Daoy (cell line): ENCODE results near the gene BCAR3. TPM values are rescaled to one million over a fixed set of nuclear protein-coding genes. Genes with fewer than 3 reads are reported as not detected.
"Not testable (repeated sequence)": the region's sequence is repeated elsewhere in the genome, so short reads cannot be mapped to it uniquely, and the experiment has no call there.

ENCODE experiments used
- DNase-seq: peaks from one replicate; pipeline ENCODE4 v3.0.0-alpha.2; 2015; ENCODE audit warnings: low read depth
- total RNA-seq: library from RNA; depleted of rRNA; stranded (reverse); fragments of >200 nt; shearing (Covaris generic); gene quantifications from 2 replicates; pipeline ENCODE4 v1.2.3, GENCODE V29; 2014

BCAR3 gene
- total RNA-seq, 1 experiment from 2014 or later, result 70.5 TPM

- no peak for DNase-seq
These were observed 103.9 kb downstream of the BCAR3 start for GRCh38 chr1:93577536-93578432.

GRCh38 chr1:93576746-93577145 is 104.9 kb downstream of the BCAR3 start:
- no peak for DNase-seq

GRCh38 chr1:93576346-93576745 is 105.3 kb downstream of the BCAR3 start:
- no peak for DNase-seq

- no peak for DNase-seq
These were observed 105.9 kb downstream of the BCAR3 start for GRCh38 chr1:93575621-93576284.

DNA sequence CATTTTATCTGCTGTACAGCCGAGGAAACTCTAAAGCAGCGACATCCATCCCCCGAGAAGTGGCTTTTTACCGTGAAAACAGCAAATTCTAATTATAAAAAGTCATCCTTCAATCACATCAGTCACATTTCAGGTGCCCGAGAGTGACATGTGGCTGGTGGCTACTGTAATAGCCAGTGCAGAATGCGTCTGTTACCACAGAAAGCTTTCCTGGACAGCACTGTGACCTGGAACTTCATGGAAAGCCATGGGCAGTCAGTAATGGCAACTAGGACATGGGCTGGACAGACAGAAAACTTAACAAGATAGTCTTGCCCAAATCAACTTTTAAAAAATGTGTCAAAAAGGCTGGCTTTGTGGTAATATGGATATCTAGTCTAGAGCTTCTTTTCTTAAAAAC is 106.6 kb downstream of the BCAR3 start:
- no peak for DNase-seq

DNA sequence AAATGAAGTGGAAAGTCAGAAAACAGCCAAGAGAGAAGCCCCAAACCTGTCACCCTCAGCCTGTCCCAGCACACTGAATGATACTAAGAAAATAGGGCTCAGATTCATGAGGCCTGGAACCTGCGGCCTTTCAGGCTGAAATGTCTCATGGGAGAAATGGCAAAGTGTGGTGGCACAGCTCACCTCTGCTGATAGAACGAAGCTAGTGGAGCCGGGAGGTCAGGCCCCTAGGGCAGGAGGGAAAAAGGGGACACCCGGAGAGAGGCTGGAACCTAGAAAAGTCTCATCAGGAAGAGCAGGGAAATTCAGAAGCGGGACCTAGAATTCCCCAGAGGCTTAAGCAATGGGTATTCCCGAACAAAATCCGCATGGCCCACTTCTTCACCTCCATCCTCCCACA is 107.1 kb downstream of the BCAR3 start:
- DNase-seq, result no peak

GRCh38 chr1:93573940-93574469 is 107.6 kb downstream of the BCAR3 start:
- no peak for DNase-seq

DNA sequence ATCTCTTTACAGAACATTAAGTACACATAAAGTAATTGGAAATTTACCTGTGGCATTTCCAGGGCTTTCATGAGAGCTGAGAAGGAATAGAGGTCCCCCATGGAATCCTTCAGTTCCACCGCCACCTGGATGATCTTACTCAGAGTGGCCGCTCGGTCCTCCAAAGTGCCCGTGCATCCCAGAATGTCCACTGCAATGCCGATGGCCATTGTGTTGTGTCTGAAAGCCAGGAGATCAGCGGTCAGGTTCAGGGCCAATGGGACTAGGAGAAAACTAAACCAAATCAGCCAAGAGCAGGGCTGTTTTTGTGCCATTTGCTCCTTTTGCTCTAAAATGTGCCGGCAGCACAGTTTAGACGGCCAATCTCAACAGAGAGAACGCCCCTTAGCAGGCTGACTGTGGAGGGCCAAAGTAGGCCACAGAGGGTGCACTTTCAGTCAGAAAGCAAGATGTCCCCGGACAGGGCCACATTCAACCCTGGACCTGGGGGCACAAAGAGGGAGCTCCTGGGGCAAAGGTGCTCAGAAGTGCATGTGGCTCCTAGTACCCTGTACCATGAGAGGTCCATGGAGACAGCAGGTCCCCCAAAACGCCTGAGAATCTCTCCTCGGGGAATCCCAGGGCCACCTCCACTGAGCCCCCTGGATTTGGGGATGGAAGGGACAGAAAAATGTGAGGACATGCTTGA is 109.9 kb downstream of the BCAR3 start:
- DNase-seq, result no peak

DNA sequence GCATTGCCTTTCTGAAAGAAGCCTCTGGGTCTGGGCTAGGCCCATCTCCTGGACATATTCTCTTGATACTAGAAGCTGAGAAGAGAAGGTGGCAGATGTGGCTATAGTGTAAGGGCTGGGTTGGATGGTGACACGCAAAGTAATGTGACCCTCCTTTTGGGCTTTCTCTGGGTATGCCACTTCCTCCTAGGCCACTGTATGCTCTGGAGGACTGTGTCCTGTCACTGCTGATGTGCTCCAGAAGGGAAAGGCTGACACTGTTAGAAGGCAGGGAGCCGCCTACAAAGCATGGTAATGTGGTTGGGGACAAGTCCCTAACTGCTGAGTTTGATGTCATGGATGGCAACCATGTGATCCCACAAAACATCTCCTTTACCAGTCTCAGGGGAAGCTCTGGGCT is 112.1 kb downstream of the BCAR3 start:
- DNase-seq, result no peak

- peak; percentile 74 for DNase-seq
These were observed 114.2 kb downstream of the BCAR3 start for GRCh38 chr1:93567255-93567918.

GRCh38 chr1:93566227-93566626 is 115.4 kb downstream of the BCAR3 start:
- no peak for DNase-seq

- DNase-seq, result no peak
These were observed 116.0 kb downstream of the BCAR3 start for GRCh38 chr1:93565496-93566206.

DNA sequence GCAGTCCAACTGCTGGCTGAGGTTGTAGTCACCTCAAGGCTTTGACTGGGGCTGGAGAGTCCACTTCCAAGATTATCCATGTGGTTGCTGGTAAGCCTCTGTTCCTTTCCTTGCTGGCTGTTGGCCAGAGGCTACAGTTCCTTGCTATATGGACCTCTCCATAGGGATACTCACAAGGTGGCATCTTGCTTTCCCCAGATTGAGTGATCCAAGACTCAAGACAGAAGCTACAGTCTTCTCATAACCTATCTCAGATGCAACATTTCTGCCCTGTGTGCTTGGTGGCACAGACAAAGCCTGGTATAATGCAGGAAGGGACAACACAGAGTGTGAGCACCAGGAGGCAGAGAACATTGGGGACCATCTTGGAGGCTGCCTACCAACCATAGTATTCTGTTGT is 121.9 kb downstream of the BCAR3 start:
- DNase-seq, result no peak

DNA sequence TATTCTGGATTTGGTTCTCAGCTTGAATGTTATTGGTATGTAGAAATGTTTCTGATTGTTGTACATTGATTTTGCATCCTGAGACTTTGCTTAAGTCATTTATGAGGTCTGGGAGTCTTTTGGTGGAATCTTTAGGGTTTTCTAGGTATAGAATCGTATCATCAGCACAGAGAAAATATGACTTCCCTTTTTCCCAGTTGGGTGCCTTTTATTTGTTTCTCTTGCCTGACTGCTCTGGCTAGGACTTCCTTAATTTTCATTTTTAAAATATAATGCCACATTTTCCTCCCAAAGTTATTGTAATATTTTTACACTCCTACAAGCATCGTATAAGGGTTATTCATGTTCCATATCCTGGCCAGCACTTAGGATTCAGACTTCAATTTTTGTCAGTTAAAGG is 122.6 kb downstream of the BCAR3 start:
- no peak for DNase-seq

DNA sequence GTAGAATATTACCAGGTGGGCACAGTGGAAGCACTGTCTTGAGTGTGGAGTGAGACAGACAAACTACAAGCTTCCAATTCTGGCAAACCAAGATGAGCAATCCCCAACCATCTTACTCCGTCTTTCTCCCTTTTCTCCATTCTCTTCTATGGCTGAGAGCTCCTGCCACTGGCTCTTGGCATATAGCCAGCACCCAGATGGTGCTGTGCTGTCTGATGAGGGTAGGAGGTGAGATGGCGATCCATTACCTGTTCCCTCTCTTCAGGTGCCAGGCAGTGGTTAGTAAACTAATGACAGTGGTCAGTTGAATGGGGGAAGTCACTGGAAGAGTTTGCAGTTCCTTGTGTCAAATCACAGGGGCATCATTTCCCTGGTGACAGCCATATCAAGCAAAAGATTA is 125.3 kb downstream of the BCAR3 start:
- DNase-seq, result peak; percentile 51

GRCh38 chr1:93554883-93555872 is 126.5 kb downstream of the BCAR3 start:
- no peak for DNase-seq

DNA sequence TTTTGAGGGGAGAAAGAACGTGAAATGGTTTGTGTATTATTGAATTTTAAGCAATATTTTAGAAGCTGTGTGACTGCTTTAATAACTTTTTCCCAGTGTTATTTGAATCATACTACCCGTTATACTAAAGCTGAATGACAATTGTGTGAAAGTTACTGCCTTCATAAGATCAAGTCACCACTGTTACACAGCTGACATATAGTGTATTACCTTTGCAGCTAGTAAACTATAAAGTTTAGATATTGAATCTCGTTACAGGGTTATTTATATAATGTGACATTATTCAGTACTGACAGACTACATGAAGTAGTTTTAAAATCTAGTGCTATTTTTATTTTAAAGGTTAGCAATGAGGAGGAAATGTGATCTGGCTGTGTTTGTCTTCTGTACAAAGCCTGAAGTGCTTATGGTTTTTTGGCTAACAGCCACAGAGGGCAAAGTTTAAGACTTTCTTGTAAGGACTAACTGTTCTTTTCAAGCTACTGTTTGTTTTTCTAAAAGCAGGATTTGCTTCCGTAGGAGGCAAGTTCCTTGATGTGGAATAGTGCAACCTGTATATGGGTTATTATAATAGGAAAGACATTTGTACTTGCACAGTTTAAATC is 127.6 kb downstream of the BCAR3 start:
- DNase-seq, result not testable (repeated sequence)

DNA sequence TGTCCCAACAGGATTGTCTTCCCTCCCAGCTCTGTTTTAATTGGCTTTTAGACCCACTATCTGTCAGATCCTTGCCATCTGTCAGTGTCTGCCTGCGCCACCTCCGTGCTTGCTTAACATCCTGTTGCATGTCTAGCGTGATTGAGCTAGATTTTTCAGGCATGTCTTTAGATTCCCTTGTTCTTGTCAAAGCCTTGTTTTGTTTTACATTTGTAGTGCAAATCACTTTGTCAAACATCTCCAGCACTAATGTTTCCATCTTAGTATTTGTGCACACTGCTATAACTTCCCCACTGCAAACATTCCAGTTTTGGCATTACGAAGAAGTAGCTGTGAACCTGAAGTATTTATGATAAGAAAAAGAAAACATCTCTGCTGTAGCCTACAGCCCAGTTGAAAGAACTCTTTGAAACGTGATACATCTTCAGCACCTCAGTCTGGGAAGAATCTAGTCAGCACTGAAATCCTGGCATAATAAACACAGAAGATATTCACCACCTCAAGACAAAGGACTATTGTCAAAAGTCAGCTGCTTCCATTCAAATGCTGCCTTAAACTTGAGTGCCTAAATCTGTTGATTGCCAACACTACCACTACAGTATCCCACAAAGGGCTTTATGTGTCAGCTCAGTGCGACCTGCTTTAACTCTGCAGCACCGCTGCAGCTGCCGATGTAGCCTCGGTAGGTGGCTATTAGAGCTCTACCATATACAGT is 128.7 kb downstream of the BCAR3 start:
- peak; percentile 77 for DNase-seq

- DNase-seq, result no peak
These were observed 131.8 kb downstream of the BCAR3 start for GRCh38 chr1:93549811-93550210.
